BLaER1 (cell line): Measurements from ENCODE around the gene KLF7.

ENCODE experiments used
- H3K27ac ChIP-seq: shearing (Covaris generic); formaldehyde crosslinking; 2 replicates; pipeline ENCODE4 v1.8.1; 2022
- H3K27me3 ChIP-seq: shearing (Covaris generic); formaldehyde crosslinking; 2 replicates; pipeline ENCODE4 v1.8.1; 2022
- H3K36me3 ChIP-seq: shearing (Covaris generic); formaldehyde crosslinking; 2 replicates; pipeline ENCODE4 v1.8.1; 2022
- H3K4me1 ChIP-seq: shearing (Covaris generic); formaldehyde crosslinking; 2 replicates; pipeline ENCODE4 v1.8.1; 2022
- H3K4me2 ChIP-seq: shearing (Covaris generic); formaldehyde crosslinking; 2 replicates; pipeline ENCODE4 v1.8.1; 2022
- H3K4me3 ChIP-seq: shearing (Covaris generic); formaldehyde crosslinking; 2 replicates; pipeline ENCODE4 v1.8.1; 2022
- H3K9ac ChIP-seq: shearing (Covaris generic); formaldehyde crosslinking; 2 replicates; pipeline ENCODE4 v1.8.1; 2022
- H3K9me3 ChIP-seq: shearing (Covaris generic); formaldehyde crosslinking; 2 replicates; pipeline ENCODE4 v1.8.1; 2022
- H4K20me1 ChIP-seq: shearing (Covaris generic); formaldehyde crosslinking; 2 replicates; pipeline ENCODE4 v1.8.1; 2022
- Cebpa-rat ChIP-seq: shearing (Covaris generic); IDR thresholded peaks from 2 replicates; pipeline ENCODE4 v1.8.1; 2022

Gene KLF7

GRCh38 chr2:207167099-207167923 is 1.6 kb upstream of the KLF7 start:
- no peak for TF ChIP-seq Cebpa-rat
- Histone ChIP-seq H3K4me2 (no peak overlapping the region), H3K27ac (no peak overlapping the region), H3K4me1 (peaks cover 6% of the 10 kb centered on the region), H3K9ac (no peak overlapping the region), H3K4me3 (no peak overlapping the region), H3K36me3 (no peaks in the 10 kb centered on the region), H4K20me1 (no peaks in the 10 kb centered on the region), H3K27me3 (peaks cover 20% of the 10 kb centered on the region), H3K9me3 (peaks cover 8% of the 10 kb centered on the region)

GRCh38 chr2:207166349-207167098 is 776 bp upstream of the KLF7 start:
- Histone ChIP-seq H3K4me3 (no peak overlapping the region), H3K27me3 (peaks cover 20% of the 10 kb centered on the region), H3K27ac (no peak overlapping the region), H3K4me1 (peaks cover 6% of the 10 kb centered on the region), H3K9me3 (peaks cover 8% of the 10 kb centered on the region), H3K9ac (no peak overlapping the region), H4K20me1 (no peaks in the 10 kb centered on the region), H3K36me3 (no peaks in the 10 kb centered on the region), H3K4me2 (no peak overlapping the region)
- TF ChIP-seq Cebpa-rat: no peak

- Histone ChIP-seq H3K9me3 (peaks cover 8% of the 10 kb centered on the region), H3K4me3 (no peak overlapping the region), H4K20me1 (no peaks in the 10 kb centered on the region), H3K9ac (no peak overlapping the region), H3K27ac (no peak overlapping the region), H3K36me3 (no peaks in the 10 kb centered on the region), H3K4me2 (no peak overlapping the region), H3K4me1 (peaks cover 6% of the 10 kb centered on the region), H3K27me3 (peaks cover 23% of the 10 kb centered on the region)
- no peak for TF ChIP-seq Cebpa-rat
These were observed 246 bp upstream of the KLF7 start for GRCh38 chr2:207166039-207166348.

- H3K4me1 ChIP-seq: peaks cover 6% of the 10 kb centered on the region
- no peak for TF ChIP-seq Cebpa-rat
- H3K4me3 ChIP-seq: no peak overlapping the region
- H3K9ac ChIP-seq: no peak overlapping the region
- H3K27me3 ChIP-seq: peaks cover 23% of the 10 kb centered on the region
- no peak overlapping the region for H3K27ac ChIP-seq
- no peak overlapping the region for H3K4me2 ChIP-seq
- H3K9me3 ChIP-seq: peaks cover 8% of the 10 kb centered on the region
- H3K36me3 ChIP-seq: no peaks in the 10 kb centered on the region
- H4K20me1 ChIP-seq: no peaks in the 10 kb centered on the region
These were observed 1.5 kb downstream of the KLF7 start for GRCh38 chr2:207164006-207164831.

- Histone ChIP-seq H3K4me3 (no peak overlapping the region), H3K27ac (no peak overlapping the region), H3K27me3 (peaks cover 23% of the 10 kb centered on the region), H3K9me3 (peaks cover 8% of the 10 kb centered on the region), H4K20me1 (no peaks in the 10 kb centered on the region), H3K9ac (no peak overlapping the region), H3K4me2 (no peak overlapping the region), H3K36me3 (no peaks in the 10 kb centered on the region), H3K4me1 (peaks cover 4% of the 10 kb centered on the region)
- TF ChIP-seq Cebpa-rat: no peak
These were observed 2.1 kb downstream of the KLF7 start for GRCh38 chr2:207163756-207164005.

GRCh38 chr2:207163053-207163755 is 2.5 kb downstream of the KLF7 start:
- peaks cover 23% of the 10 kb centered on the region for H3K27me3 ChIP-seq
- peaks cover 8% of the 10 kb centered on the region for H3K9me3 ChIP-seq
- H3K4me1 ChIP-seq: no peaks in the 10 kb centered on the region
- H4K20me1 ChIP-seq: no peaks in the 10 kb centered on the region
- no peak overlapping the region for H3K9ac ChIP-seq
- TF ChIP-seq Cebpa-rat: no peak
- no peak overlapping the region for H3K4me2 ChIP-seq
- no peak overlapping the region for H3K4me3 ChIP-seq
- H3K27ac ChIP-seq: no peak overlapping the region
- H3K36me3 ChIP-seq: no peaks in the 10 kb centered on the region

- Histone ChIP-seq H3K27ac (no peak overlapping the region), H3K4me2 (no peak overlapping the region), H3K9me3 (peaks cover 8% of the 10 kb centered on the region), H4K20me1 (no peaks in the 10 kb centered on the region), H3K4me3 (no peak overlapping the region), H3K27me3 (peaks cover 23% of the 10 kb centered on the region), H3K4me1 (no peaks in the 10 kb centered on the region), H3K36me3 (no peaks in the 10 kb centered on the region), H3K9ac (no peak overlapping the region)
- TF ChIP-seq Cebpa-rat: no peak
These were observed 3.4 kb downstream of the KLF7 start for GRCh38 chr2:207162316-207162715.

- no peaks in the 10 kb centered on the region for H3K36me3 ChIP-seq
- H3K4me1 ChIP-seq: no peaks in the 10 kb centered on the region
These were observed 4.3 kb downstream of the KLF7 start for GRCh38 chr2:207161247-207162123.

GRCh38 chr2:207160115-207160514 is 5.6 kb downstream of the KLF7 start:
- TF ChIP-seq Cebpa-rat: no peak
- Histone ChIP-seq H3K9me3 (no peaks in the 10 kb centered on the region), H3K27ac (no peak overlapping the region), H3K4me1 (peaks cover 6% of the 10 kb centered on the region; the same call in 1 of the 2 replicates), H3K27me3 (peaks cover 20% of the 10 kb centered on the region), H3K36me3 (no peaks in the 10 kb centered on the region), H4K20me1 (no peaks in the 10 kb centered on the region), H3K9ac (no peak overlapping the region), H3K4me3 (no peak overlapping the region), H3K4me2 (no peak overlapping the region)

More at GRCh38 chr2:207161247-207162123, 4.3 kb downstream of the KLF7 start:
- Histone ChIP-seq H3K27ac (no peak overlapping the region), H3K4me2 (no peak overlapping the region), H3K27me3 (peaks cover 23% of the 10 kb centered on the region), H3K9me3 (peaks cover 6% of the 10 kb centered on the region), H3K9ac (no peak overlapping the region), H3K4me3 (no peak overlapping the region), H4K20me1 (no peaks in the 10 kb centered on the region)
- no peak for TF ChIP-seq Cebpa-rat
